B cell (primary cell): ENCODE data around the gene ARHGEF38.

Source experiments
- CTCF ChIP-seq: fragments of 200-600 bp; IDR thresholded peaks from one replicate; pipeline ENCODE4 v1.8.0; 2022; ENCODE audit warnings: antibody characterized with exemption, mild to moderate bottlenecking
- EZH2 ChIP-seq: IDR thresholded peaks from 2 replicates; pipeline ENCODE4 v1.6.1; 2012; ENCODE audit warnings: borderline replicate concordance, low read depth, mild to moderate bottlenecking, moderate library complexity, low read length; ENCODE audit not compliant: insufficient read depth, poor library complexity, severe bottlenecking

- TF ChIP-seq CTCF (no peak), EZH2 (no peak)
These were observed 55.5 kb downstream of the ARHGEF38 start for GRCh38 chr4:105607876-105608275.
